ENCODE results near the gene ZNF443.
"Not testable (repeated sequence)": the region's sequence is repeated elsewhere in the genome, so short reads cannot be mapped to it uniquely, and the experiment has no call there.

The ZNF443 gene

DNA sequence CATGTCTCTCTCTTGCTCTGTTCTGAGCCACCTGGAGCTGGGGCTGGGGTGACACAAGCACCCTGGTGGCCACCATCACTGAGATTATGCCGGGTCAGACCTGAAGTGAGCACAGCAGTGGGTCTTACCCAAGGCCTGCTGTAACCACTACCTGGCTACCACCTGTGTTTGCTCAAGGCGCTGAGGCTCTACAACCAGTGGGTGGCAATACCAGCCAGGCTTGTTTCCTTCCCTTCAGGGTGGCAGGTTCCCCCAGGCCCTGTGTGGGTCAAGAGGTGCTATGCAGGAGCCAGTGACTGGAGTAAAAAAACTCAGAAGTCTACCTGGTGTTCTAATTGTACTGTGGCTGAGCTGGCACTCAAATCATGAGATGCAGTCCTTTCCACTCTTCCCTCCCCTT is 8.0 kb upstream of the ZNF443 start:
- no peak for DNase-seq (ENCODE audit: extremely low read depth, low read depth)
- TF ChIP-seq, protein P1, sequence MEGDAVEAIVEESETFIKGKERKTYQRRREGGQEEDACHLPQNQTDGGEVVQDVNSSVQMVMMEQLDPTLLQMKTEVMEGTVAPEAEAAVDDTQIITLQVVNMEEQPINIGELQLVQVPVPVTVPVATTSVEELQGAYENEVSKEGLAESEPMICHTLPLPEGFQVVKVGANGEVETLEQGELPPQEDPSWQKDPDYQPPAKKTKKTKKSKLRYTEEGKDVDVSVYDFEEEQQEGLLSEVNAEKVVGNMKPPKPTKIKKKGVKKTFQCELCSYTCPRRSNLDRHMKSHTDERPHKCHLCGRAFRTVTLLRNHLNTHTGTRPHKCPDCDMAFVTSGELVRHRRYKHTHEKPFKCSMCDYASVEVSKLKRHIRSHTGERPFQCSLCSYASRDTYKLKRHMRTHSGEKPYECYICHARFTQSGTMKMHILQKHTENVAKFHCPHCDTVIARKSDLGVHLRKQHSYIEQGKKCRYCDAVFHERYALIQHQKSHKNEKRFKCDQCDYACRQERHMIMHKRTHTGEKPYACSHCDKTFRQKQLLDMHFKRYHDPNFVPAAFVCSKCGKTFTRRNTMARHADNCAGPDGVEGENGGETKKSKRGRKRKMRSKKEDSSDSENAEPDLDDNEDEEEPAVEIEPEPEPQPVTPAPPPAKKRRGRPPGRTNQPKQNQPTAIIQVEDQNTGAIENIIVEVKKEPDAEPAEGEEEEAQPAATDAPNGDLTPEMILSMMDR (IDR thresholded peaks at IDR 0.05; ENCODE audit: low read depth, low read length, missing control alignments): no peak
- H3K4me3 ChIP-seq (replicated peaks; ENCODE audit: low read depth, low read length): no peak overlapping the region

DNA sequence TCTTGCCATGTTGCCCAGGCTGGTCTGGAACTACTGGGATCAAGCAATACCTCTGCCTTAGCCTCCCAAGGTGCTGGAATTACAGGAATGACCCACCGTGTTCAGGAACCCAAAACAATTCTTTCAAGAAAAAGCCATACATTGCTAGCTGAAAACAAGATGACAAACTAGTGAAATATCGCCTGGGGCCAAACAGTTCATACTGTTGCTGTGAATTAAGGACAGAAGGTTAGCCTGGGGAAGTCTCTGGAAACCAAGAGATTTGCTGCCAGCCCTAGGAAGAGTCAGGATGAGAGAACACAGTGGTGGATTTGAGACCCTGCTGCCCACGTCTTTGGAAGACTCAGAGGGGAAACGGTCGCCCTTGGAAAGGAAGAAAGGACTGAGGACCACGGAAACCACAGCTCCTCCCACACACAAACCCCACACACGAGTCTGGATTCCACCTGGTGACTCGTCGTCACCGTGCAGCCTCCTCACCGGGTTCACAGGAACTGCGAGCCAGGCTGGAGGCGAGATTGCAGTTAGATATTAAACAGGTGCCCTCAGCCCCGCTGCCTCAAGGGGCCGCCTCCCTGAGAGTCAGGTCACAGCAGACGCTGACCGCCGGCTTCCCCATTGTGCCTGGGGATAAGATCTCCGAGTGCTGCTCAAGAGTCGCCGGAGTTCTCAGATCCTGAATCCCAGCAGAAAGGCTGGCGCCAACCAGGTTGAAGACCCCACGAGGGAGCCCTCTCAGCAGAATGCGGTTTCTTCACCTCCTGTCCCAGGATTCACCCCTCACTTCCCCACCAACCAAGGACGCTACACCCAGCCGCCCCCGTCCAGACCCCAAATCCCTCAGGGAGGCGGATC is 908 bp downstream of the ZNF443 start:
- peak overlapping the region; percentile 66 for H3K4me3 ChIP-seq (replicated peaks; ENCODE audit: low read depth, low read length)
- not testable (repeated sequence) for DNase-seq (ENCODE audit: extremely low read depth, low read depth)

DNA sequence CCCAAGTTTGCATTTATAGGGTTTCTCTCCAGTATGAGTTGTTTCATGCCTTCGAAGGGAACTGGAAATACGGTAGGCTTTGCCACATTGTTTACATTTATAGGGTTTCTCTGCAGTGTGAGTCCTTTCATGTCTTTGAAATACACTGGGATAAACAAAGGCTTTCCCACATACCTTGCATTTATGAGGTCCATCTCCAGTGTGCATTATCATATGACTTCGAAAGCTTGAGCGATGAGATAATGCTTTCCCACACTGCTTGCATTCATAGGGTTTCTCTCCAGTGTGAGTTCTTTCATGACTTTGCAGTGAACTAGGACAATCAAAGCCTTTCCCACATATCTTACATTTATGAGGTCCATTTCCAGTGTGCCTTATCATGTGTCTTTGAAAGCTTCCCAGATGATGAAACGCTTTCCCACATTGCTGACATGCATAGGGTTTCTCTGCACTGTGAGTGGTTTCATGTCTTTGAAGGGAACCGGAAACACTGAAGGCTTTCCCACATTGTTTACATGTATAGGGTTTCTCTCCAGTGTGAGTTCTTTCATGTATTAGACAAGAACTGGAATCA is 10.0 kb downstream of the ZNF443 start:
- H3K4me3 ChIP-seq (replicated peaks; ENCODE audit: low read depth, low read length); DNase-seq (ENCODE audit: extremely low read depth, low read depth): not testable (repeated sequence)

DNA sequence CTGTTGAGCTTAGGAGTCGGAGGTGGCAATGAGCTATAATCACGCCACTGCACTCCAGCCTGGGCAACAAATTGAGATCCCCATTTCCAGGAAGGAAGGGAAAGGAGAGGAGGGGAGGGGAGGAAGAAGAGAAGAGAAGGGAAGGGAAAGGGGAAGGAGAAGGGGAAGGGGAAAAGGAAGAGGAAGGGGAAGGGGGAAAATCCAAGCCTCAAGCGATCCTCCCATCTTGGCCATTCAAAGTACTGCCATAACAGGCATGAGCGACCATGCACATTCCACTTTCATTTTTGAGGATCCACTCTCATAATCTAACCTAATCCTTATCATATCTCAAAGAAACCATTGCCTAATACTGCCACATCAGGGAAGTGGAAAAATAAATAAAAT is 14.9 kb downstream of the ZNF443 start:
- no peak for DNase-seq (ENCODE audit: extremely low read depth, low read depth)
- TF ChIP-seq, protein P1 (IDR thresholded peaks at IDR 0.05; ENCODE audit: low read depth, low read length, missing control alignments): no peak
- H3K4me3 ChIP-seq (replicated peaks; ENCODE audit: low read depth, low read length): no peak overlapping the region

DNA sequence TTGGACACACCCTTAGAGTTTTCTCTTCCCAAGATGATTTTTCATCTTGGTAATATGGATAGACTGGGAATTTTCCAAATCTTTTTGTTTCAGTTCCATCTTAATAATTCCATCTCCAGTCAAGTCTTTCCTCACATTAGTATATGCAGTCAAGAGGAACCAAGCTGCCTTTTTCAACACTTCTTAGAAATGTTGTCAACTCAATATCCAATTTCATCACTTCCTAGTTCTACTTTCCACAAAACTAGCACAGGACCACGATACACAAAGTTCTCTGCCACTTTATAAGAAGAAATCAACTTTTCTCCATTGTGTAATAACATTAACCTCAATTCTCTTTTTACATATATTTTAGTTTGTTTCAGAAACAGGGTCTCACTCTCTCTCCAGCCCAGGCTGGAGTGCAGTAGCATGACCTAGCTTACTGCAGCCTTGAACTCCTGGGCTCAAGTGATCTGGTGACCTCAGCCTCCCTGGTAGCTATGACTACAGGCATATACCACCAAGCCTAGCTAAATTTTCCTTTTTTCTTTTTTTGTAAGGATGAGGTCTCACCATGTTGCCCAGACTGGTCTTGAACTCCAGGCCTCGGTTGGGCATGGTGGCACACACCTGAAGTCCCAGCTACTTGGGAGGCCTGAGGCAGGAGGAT is 15.5 kb downstream of the ZNF443 start:
- no peak overlapping the region for H3K4me3 ChIP-seq (replicated peaks; ENCODE audit: low read depth, low read length)
- DNase-seq (ENCODE audit: extremely low read depth, low read depth): no peak
- TF ChIP-seq, protein P1 (IDR thresholded peaks at IDR 0.05; ENCODE audit: low read depth, low read length, missing control alignments): no peak

DNA sequence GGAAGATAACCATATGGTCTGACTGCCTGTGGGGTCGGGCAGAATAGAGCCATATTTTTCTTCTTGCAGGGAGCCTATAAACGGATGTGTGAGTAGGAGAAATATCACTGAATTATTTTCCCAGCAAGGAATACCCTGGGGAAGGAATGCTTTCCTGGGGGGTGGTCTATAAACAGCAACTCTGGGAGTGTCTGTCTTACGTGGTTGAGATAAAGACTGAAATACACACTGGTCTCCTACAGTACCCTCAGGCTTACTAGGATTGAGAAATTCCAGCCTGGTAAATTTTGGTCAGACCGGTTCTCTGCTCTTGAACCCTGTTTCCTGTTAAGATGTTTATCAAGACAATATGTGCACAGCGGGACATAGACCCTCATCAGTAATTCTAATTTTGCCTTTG is 23.5 kb downstream of the ZNF443 start:
- not testable (repeated sequence) for H3K4me3 ChIP-seq (replicated peaks; ENCODE audit: low read depth, low read length); DNase-seq (ENCODE audit: extremely low read depth, low read depth)

DNA sequence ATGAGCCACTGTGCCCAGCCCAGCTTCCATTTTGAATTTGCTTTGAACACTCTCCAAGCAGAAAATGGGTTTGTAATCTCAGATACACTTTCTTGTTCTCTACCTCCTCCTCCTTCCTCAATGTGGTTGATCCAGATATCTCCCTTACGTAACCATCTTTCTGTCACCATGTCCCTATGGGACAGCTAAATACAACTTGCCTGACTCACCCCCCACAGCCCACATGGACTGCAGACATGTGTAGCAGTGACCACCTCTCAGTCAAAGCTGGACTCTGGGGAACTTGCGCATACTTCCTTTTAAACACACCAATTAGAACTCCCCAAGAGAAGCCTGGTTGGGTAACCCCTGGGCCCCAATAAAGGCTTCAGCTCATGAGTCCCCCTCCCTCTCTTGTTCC is 28.9 kb downstream of the ZNF443 start:
- H3K4me3 ChIP-seq (replicated peaks; ENCODE audit: low read depth, low read length): no peak overlapping the region
- TF ChIP-seq, protein P1 (IDR thresholded peaks at IDR 0.05; ENCODE audit: low read depth, low read length, missing control alignments): no peak
- no peak for DNase-seq (ENCODE audit: extremely low read depth, low read depth)

DNA sequence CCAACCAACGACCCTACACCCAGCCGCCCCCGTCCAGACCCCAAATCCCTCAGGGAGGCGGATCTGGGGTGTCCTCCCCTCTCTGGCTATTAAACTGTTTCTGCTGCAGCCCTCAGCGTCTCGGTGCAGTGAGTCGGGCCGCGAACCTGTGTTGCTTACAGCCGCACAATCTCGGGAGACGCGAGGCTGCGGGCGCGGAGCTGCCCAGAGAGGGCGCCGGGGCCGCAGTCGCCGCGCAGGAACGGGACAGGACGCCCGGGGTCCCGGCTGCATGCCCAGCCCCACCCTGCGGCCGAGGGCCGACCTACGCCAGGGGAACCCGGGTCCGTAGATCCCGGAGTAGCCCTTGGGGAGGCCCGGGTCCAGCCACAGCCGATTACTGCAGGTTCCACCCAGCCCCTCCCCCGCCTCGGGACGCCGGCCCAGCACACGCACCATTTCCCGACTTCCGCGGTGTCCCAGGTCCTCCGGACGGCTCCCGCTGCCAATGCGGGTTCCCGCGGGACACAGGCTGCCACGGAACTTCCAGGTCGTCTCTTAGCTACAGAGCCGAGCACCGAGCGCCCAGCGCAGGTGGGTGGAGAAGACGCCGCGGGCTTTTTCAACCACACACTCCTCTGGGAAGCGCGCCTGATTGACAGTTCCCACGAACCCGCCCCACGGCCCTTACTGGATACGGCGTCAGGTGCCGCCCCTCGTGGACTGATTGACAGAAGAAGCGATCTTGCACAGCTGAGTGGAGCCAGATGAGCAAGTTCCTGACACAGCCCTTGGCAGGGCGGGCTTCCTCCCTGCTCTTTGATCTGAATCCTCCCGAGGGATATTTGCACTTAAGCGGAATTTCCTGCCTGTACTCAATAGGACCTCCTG is 40.0 kb downstream of the ZNF443 start, which contains the start of gene ZNF799:
ZNF799 (minus strand) TSS at position 639 of the 870 bp plus-strand sequence; CDS start at position 438, 201 bp downstream.
- TF ChIP-seq, protein P1 (IDR thresholded peaks at IDR 0.05; ENCODE audit: low read depth, low read length, missing control alignments): no peak
- DNase-seq (ENCODE audit: extremely low read depth, low read depth): peak; percentile 83

DNA sequence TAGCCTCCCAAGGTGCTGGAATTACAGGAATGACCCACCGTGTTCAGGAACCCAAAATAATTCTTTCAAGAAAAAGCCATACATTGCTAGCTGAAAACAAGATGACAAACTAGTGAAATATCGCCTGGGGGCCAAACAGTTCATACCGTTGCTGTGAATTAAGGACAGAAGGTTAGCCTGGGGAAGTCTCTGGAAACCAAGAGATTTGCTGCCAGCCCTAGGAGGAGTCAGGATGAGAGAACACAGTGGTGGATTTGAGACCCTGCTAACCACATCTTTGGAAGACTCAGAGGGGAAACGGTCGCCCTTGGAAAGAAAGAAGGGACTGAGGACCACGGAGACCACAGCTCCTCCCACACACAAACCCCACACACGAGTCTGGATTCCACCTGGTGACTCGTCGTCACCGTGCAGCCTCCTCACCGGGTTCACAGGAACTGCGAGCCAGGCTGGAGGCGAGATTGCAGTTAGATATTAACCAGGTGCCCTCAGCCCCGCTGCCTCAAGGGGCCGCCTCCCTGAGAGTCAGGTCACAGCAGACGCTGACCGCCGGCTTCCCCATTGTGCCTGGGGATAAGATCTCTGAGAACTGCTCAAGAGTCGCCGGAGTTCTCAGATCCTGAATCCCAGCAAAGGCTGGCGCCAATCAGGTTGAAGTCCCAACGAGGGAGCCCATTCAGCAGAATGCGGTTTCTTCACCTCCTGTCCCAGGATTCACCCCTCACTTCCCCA is 40.8 kb downstream of the ZNF443 start:
- peak overlapping the region; percentile 54 for H3K4me3 ChIP-seq (replicated peaks; ENCODE audit: low read depth, low read length)
- not testable (repeated sequence) for DNase-seq (ENCODE audit: extremely low read depth, low read depth)

More for the DNA sequence above, 40.0 kb downstream of the ZNF443 start, which contains the start of gene ZNF799:
- H3K4me3 ChIP-seq (replicated peaks; ENCODE audit: low read depth, low read length): peak within 1 kb of the TSS; percentile 54

DNA sequence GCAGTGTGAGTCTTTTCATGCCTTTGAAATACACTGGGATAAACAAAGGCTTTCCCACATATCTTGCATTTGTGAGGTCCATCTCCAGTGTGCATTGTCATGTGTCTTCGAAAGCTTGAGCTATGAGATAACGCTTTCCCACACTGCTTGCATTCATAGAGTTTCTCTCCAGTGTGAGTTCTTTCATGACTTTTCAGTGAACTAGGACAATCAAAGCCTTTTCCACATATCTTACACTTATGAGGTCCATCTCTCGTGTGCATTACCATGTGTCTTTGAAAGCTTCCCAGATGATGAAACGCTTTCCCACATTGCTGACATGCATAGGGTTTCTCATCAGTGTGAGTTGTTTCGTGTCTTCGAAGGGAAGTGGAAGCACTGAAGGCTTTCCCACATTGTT is 49.7 kb downstream of the ZNF443 start:
- H3K4me3 ChIP-seq (replicated peaks; ENCODE audit: low read depth, low read length); DNase-seq (ENCODE audit: extremely low read depth, low read depth): not testable (repeated sequence)

All from HFF-Myc (cell line).